ENCODE measurements around the gene RNF220.

DNA sequence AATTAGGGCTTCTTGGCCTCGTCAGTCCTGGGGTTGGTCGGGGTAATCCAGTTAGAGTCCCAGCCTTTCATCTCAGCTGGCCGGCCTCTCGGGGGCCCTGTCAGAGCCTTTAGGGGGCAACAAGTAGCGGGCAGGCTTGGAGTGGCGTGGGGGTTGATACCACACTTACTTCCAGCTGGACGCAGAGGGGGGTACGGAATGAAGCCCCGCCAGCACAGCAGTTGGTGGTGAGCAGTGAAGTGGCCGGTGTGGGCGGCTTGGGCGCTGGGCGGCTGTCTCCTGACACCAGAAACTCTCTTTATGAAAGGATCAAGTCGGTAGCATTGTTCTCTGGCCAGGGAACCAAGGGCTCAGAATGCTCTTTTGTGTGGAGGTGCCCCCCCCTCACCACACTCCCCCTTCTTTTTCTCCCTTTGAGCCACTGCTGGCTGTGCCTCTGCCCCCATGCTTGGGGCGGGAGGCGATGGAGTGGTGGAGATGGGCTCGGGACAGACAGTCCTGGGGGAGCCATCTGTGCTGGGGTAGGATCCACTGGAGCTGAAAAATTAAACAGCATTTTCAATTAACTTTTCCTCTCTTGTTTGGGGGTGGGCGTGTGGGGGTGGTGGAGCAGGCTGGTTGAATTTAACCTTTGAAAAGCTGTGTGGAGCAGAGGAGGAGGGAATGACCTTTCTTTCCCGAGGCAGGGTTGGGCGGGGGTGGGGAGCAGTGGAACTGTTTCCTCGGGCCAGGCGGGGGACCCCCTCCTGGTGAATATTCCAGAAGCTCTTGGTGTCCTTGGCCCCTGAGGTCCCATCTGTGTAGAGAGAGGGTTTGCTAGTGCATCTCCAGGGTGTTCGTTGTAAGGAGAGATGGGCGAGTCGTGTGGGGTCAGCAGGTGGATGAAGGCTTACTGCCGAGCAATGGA, 102.7 kb downstream of the RNF220 start:
- TF ChIP-seq SIN3A (IDR thresholded peaks at IDR 0.05; ENCODE audit: borderline replicate concordance, low read depth, low read length) (no peak), NFIC (IDR thresholded peaks at IDR 0.05; ENCODE audit: borderline replicate concordance) (no peak), MAX (IDR thresholded peaks at IDR 0.05; ENCODE audit: low read depth) (no peak), REST (IDR thresholded peaks at IDR 0.05; ENCODE audit: low read depth, low read length) (no peak), RXRA (IDR thresholded peaks at IDR 0.05; ENCODE audit: borderline replicate concordance, low read depth) (no peak)
- TF ChIP-seq, protein P1, sequence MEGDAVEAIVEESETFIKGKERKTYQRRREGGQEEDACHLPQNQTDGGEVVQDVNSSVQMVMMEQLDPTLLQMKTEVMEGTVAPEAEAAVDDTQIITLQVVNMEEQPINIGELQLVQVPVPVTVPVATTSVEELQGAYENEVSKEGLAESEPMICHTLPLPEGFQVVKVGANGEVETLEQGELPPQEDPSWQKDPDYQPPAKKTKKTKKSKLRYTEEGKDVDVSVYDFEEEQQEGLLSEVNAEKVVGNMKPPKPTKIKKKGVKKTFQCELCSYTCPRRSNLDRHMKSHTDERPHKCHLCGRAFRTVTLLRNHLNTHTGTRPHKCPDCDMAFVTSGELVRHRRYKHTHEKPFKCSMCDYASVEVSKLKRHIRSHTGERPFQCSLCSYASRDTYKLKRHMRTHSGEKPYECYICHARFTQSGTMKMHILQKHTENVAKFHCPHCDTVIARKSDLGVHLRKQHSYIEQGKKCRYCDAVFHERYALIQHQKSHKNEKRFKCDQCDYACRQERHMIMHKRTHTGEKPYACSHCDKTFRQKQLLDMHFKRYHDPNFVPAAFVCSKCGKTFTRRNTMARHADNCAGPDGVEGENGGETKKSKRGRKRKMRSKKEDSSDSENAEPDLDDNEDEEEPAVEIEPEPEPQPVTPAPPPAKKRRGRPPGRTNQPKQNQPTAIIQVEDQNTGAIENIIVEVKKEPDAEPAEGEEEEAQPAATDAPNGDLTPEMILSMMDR (IDR thresholded peaks at IDR 0.05) = no peak

Data from SK-N-SH (cell line).